ENCODE measurements around the gene OR2A14. TPM values are rescaled to one million over a fixed set of nuclear protein-coding genes. Genes with fewer than 3 reads are reported as not detected.

OR2A14 gene
- total RNA-seq, 1 donor from 2014 or later = not detected

DNA sequence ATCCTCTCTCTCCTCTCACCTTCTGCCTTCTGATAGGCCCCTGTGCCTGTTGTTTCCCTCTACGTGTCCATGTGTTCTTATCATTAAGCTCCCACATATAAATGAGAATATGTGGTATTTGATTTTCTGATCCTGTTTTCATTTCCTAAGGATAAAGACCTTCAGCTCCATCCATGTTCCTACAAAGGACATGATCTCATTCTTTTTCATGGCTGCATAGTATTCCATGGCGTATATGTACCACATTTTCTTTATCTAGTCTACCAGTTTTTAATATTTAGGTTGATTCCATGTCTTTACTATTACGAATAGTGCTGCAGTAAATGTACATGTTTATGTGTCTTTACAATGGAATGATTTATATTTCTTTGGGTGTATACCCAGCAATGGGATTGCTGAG is 32.3 kb upstream of the OR2A14 start:
- Mint-ChIP-seq H3K4me3 (ENCODE audit: unreplicated experiment) (no peak overlapping the region), H3K27me3 (ENCODE audit: unreplicated experiment) (no peaks in the 10 kb centered on the region), H3K4me1 (ENCODE audit: unreplicated experiment) (no peaks in the 10 kb centered on the region), H3K27ac (ENCODE audit: unreplicated experiment) (no peak overlapping the region), H3K36me3 (ENCODE audit: low read depth, unreplicated experiment) (no peaks in the 10 kb centered on the region), H3K9me3 (ENCODE audit: unreplicated experiment) (no peaks in the 10 kb centered on the region)
- DNase-seq (ENCODE audit: low spot score) = no peak
- TF ChIP-seq, protein P1, sequence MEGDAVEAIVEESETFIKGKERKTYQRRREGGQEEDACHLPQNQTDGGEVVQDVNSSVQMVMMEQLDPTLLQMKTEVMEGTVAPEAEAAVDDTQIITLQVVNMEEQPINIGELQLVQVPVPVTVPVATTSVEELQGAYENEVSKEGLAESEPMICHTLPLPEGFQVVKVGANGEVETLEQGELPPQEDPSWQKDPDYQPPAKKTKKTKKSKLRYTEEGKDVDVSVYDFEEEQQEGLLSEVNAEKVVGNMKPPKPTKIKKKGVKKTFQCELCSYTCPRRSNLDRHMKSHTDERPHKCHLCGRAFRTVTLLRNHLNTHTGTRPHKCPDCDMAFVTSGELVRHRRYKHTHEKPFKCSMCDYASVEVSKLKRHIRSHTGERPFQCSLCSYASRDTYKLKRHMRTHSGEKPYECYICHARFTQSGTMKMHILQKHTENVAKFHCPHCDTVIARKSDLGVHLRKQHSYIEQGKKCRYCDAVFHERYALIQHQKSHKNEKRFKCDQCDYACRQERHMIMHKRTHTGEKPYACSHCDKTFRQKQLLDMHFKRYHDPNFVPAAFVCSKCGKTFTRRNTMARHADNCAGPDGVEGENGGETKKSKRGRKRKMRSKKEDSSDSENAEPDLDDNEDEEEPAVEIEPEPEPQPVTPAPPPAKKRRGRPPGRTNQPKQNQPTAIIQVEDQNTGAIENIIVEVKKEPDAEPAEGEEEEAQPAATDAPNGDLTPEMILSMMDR (IDR thresholded peaks at IDR 0.05; ENCODE audit: unreplicated experiment) = no peak

- Mint-ChIP-seq H3K4me3 (ENCODE audit: unreplicated experiment) (no peak overlapping the region), H3K36me3 (ENCODE audit: low read depth, unreplicated experiment) (no peaks in the 10 kb centered on the region), H3K9me3 (ENCODE audit: unreplicated experiment) (no peaks in the 10 kb centered on the region), H3K27ac (ENCODE audit: unreplicated experiment) (no peak overlapping the region), H3K4me1 (ENCODE audit: unreplicated experiment) (no peaks in the 10 kb centered on the region), H3K27me3 (ENCODE audit: unreplicated experiment) (no peaks in the 10 kb centered on the region)
- no peak for DNase-seq (ENCODE audit: low spot score)
- TF ChIP-seq, protein P1 (IDR thresholded peaks at IDR 0.05; ENCODE audit: unreplicated experiment) = no peak
Measured at GRCh38 chr7:144098776-144099175, 24.2 kb upstream of the OR2A14 start.

DNA sequence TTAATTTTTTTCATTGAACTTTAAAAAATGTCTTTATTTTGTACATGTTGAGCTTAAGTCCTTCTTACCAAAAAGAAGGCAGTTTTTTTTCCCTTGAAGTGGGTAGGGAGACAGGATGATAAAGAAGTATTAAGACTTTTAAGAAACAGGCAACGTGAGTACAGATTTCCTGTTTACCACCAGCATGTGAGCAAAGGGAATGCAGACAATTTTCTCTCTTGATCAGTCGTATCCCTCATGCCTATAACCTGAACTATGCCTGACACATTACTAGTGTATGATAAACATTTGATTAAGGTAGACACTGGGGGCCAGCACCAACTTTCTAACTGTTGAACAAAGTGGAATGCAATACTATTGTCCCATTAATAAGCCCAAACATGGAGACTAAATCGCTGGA is 22.4 kb upstream of the OR2A14 start:
- no peak overlapping the region for H3K4me3 Mint-ChIP-seq (ENCODE audit: unreplicated experiment)
- H3K4me1 Mint-ChIP-seq (ENCODE audit: unreplicated experiment) = no peaks in the 10 kb centered on the region
- H3K36me3 Mint-ChIP-seq (ENCODE audit: low read depth, unreplicated experiment) = no peaks in the 10 kb centered on the region
- TF ChIP-seq, protein P1 (IDR thresholded peaks at IDR 0.05; ENCODE audit: unreplicated experiment) = no peak
- H3K27ac Mint-ChIP-seq (ENCODE audit: unreplicated experiment) = no peak overlapping the region
- H3K27me3 Mint-ChIP-seq (ENCODE audit: unreplicated experiment) = no peaks in the 10 kb centered on the region
- DNase-seq (ENCODE audit: low spot score) = no peak
- H3K9me3 Mint-ChIP-seq (ENCODE audit: unreplicated experiment) = no peaks in the 10 kb centered on the region

DNA sequence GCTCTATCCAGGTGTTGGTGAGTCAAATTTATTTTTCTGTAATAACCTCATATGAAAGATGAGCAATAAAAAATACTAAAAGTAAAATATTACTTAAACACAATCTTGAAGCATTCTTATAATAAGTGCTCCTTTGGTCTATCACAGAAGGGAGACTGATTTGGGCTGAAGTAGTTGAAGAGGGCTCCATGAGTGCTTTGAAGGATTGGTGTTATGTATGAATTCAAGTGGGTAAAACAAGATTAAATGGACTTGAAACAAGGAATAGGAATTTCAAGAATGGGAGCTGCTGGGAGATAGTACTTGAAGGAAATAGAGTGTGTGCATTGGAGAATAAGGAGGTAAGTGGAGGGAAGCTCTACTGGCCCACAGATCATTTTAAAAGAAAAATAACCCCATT is 20.9 kb upstream of the OR2A14 start:
- no peaks in the 10 kb centered on the region for H3K4me1 Mint-ChIP-seq (ENCODE audit: unreplicated experiment)
- no peak overlapping the region for H3K27ac Mint-ChIP-seq (ENCODE audit: unreplicated experiment)
- no peaks in the 10 kb centered on the region for H3K27me3 Mint-ChIP-seq (ENCODE audit: unreplicated experiment)
- no peaks in the 10 kb centered on the region for H3K36me3 Mint-ChIP-seq (ENCODE audit: low read depth, unreplicated experiment)
- H3K4me3 Mint-ChIP-seq (ENCODE audit: unreplicated experiment) = no peak overlapping the region
- H3K9me3 Mint-ChIP-seq (ENCODE audit: unreplicated experiment) = no peaks in the 10 kb centered on the region
- no peak for DNase-seq (ENCODE audit: low spot score)
- TF ChIP-seq, protein P1 (IDR thresholded peaks at IDR 0.05; ENCODE audit: unreplicated experiment) = no peak

- no peaks in the 10 kb centered on the region for H3K27me3 Mint-ChIP-seq (ENCODE audit: unreplicated experiment)
- DNase-seq (ENCODE audit: low spot score) = no peak
- no peaks in the 10 kb centered on the region for H3K36me3 Mint-ChIP-seq (ENCODE audit: low read depth, unreplicated experiment)
- TF ChIP-seq, protein P1 (IDR thresholded peaks at IDR 0.05; ENCODE audit: unreplicated experiment) = no peak
- H3K4me3 Mint-ChIP-seq (ENCODE audit: unreplicated experiment) = no peak overlapping the region
- H3K27ac Mint-ChIP-seq (ENCODE audit: unreplicated experiment) = no peak overlapping the region
- H3K9me3 Mint-ChIP-seq (ENCODE audit: unreplicated experiment) = no peaks in the 10 kb centered on the region
- H3K4me1 Mint-ChIP-seq (ENCODE audit: unreplicated experiment) = no peaks in the 10 kb centered on the region
Measured at GRCh38 chr7:144105211-144105610, 17.8 kb upstream of the OR2A14 start.
